ENCODE data around the gene SPPL2B. TPM values are rescaled to one million over a fixed set of nuclear protein-coding genes. Genes with fewer than 3 reads are reported as not detected.
A peak's percentile ranks its signal among the peaks of the same experiment; 100 is the strongest.

SPPL2B gene
- 19.4 TPM for total RNA-seq (2013)
- polyA plus RNA-seq (10 to 100 TPM in 1 of 3 donors, 1 to 10 TPM in 2; 5.7 to 64.9 (median 8.7) TPM), polyA minus RNA-seq (21.1 and 29.3 TPM in 2 replicates), total RNA-seq (3.3 to 18.3 (median 13.6) reads per million in 11 experiments)

GRCh38 chr19:2328401-2329148 is at the start of gene SPPL2B, which contains the start of gene LSM7:
Gene SPPL2B, plus strand, starts transcription at chr19:2328684. Its CDS starts 26 bp downstream, at chr19:2328710.
Gene LSM7, minus strand, starts transcription at chr19:2328586. Its CDS starts 20 bp downstream, at chr19:2328566.
- peak within 1 kb of the TSS; percentile 98 for H2AFZ ChIP-seq (ENCODE audit: insufficient read depth, low read depth, low read length, poor library complexity, severe bottlenecking)
- peak within 1 kb of the TSS; percentile 99 for H3K4me2 ChIP-seq (replicated peaks; ENCODE audit: extremely low read depth, low read length, poor library complexity, severe bottlenecking)
- peaks cover 0 to 10% (median 3%) of the 10 kb centered on the region in 3 donors for H3K27me3 Mint-ChIP-seq (ENCODE audit: low read depth in 3 of 3)
- H3K27ac ChIP-seq (ENCODE audit: low read depth in 1 of 2, low read length in 2 of 2): peak within 1 kb of the TSS; percentile 75 to 80
- H3K4me1 ChIP-seq (ENCODE audit: control insufficient read depth in 1 of 2, insufficient read depth in 2 of 2, low read length in 2 of 2): peaks cover 34 to 50% of the 10 kb centered on the region in 2 donors
- no peak for TF ChIP-seq CTCF (IDR thresholded peaks at IDR 0.05)
- H3K4me3 ChIP-seq (replicated peaks in 1 of 3; ENCODE audit: low read depth in 2 of 3, low read length in 3 of 3): peak within 1 kb of the TSS; percentile 82 to 97 (median 92)
- peak within 1 kb of the TSS; percentile 100 for H3K4me3 Mint-ChIP-seq
- peak; percentile 82 to 90 (median 89) for DNase-seq
- peaks cover 19 to 24% of the 10 kb centered on the region in 2 donors for H3K36me3 ChIP-seq (replicated peaks in 1 of 2; ENCODE audit: control insufficient read depth in 1 of 2, insufficient read depth in 2 of 2, low read length in 2 of 2)
- H3K79me2 ChIP-seq (ENCODE audit: insufficient read depth, low read length): peaks cover 76% of the 10 kb centered on the region
- intact Hi-C loops (cut with micrococcal nuclease): loop anchor here in 1 of 2 donors (5.0 kb wide), 3 partner anchors 56 to 91 kb away; partner anchors contain the start of genes PLEKHJ1 and SF3A2
- H3K4me1 Mint-ChIP-seq: peaks cover 65% of the 10 kb centered on the region
- peak within 1 kb of the TSS; percentile 98 to 99 (median 99) for H3K27ac Mint-ChIP-seq
- no peaks in the 10 kb centered on the region for H3K9me3 ChIP-seq (replicated peaks in 1 of 2; ENCODE audit: control insufficient read depth in 1 of 2, insufficient read depth in 1 of 2, low read length in 2 of 2)
- H3K36me3 Mint-ChIP-seq: peaks cover 18 to 32% of the 10 kb centered on the region in 2 donors
- H4K20me1 ChIP-seq (ENCODE audit: insufficient read depth, low read length): peaks cover 29% of the 10 kb centered on the region
- no peaks in the 10 kb centered on the region for H3K27me3 ChIP-seq (ENCODE audit: control insufficient read depth in 2 of 2, insufficient read depth in 2 of 2, low read length in 2 of 2)
- WGBS (ENCODE audit: insufficient coverage): under 1% methylated on average over 87 of the region's 89 CpGs
- H3K9me3 Mint-ChIP-seq: peaks cover 0 to 2% (median 0%) of the 10 kb centered on the region in 7 donors
- peak within 1 kb of the TSS; percentile 83 for H3K9ac ChIP-seq (ENCODE audit: insufficient read depth, low read length, poor library complexity, severe bottlenecking)

GRCh38 chr19:2280633-2281264 is 47.7 kb upstream of the SPPL2B start:
- Histone ChIP-seq H3K36me3 (replicated peaks in 1 of 2; ENCODE audit: control insufficient read depth in 1 of 2, insufficient read depth in 2 of 2, low read length in 2 of 2) (peaks cover 9 to 17% of the 10 kb centered on the region in 2 donors), H3K79me2 (ENCODE audit: insufficient read depth, low read length) (peaks cover 42% of the 10 kb centered on the region), H3K9ac (ENCODE audit: insufficient read depth, low read length, poor library complexity, severe bottlenecking) (no peak overlapping the region), H3K27me3 (ENCODE audit: control insufficient read depth in 2 of 2, insufficient read depth in 2 of 2, low read length in 2 of 2) (no peaks in the 10 kb centered on the region), H3K27ac (ENCODE audit: low read depth in 1 of 2, low read length in 2 of 2) (no peak overlapping the region), H3K4me1 (ENCODE audit: control insufficient read depth in 1 of 2, insufficient read depth in 2 of 2, low read length in 2 of 2) (peaks cover 27 to 45% of the 10 kb centered on the region in 2 donors), H3K9me3 (replicated peaks in 1 of 2; ENCODE audit: control insufficient read depth in 1 of 2, insufficient read depth in 1 of 2, low read length in 2 of 2) (no peaks in the 10 kb centered on the region), H4K20me1 (ENCODE audit: insufficient read depth, low read length) (peaks cover 42% of the 10 kb centered on the region), H2AFZ (ENCODE audit: insufficient read depth, low read depth, low read length, poor library complexity, severe bottlenecking) (no peak overlapping the region), H3K4me2 (replicated peaks; ENCODE audit: extremely low read depth, low read length, poor library complexity, severe bottlenecking) (peak overlapping the region; percentile 63), H3K4me3 (replicated peaks in 1 of 3; ENCODE audit: low read depth in 2 of 3, low read length in 3 of 3) (peak overlapping the region in 2 of 3 experiments; percentile 12 to 57)
- intact Hi-C loops (cut with micrococcal nuclease): loop anchor here (1.0 to 10.0 kb wide), 2 partner anchors 9 to 114 kb away; no protein-coding TSS in a partner anchor
- H3K27me3 Mint-ChIP-seq (ENCODE audit: low read depth in 3 of 3): peaks cover 2 to 4% (median 3%) of the 10 kb centered on the region in 3 donors
- 93% methylated on average over 9 of the region's 26 CpGs for WGBS (ENCODE audit: insufficient coverage)
- H3K27ac Mint-ChIP-seq: peak overlapping the region in 1 of 7 donors; percentile 50
- H3K4me3 Mint-ChIP-seq: peak overlapping the region; percentile 27 to 81
- no peak for TF ChIP-seq CTCF (IDR thresholded peaks at IDR 0.05)
- H3K4me1 Mint-ChIP-seq: peaks cover 44% of the 10 kb centered on the region
- H3K36me3 Mint-ChIP-seq: peaks cover 21 to 36% of the 10 kb centered on the region in 2 donors
- DNase-seq: no peak
- H3K9me3 Mint-ChIP-seq: peaks cover 0 to 2% (median 0%) of the 10 kb centered on the region in 7 donors

Measured in CD14-positive monocyte (primary cell).